T-helper 2 cell treated with Interferon-gamma antibody and Interleukin-4, amounts not matched to agents 5 μg/mL and 100 μg/mL, for 36 hours (primary cell): ENCODE measurements around the gene BRIX1.
A peak's percentile ranks its signal among the peaks of the same experiment; 100 is the strongest.
"Not testable (repeated sequence)": the region's sequence is repeated elsewhere in the genome, so short reads cannot be mapped to it uniquely, and the experiment has no call there.

Source experiments
- DNase-seq: peaks from one replicate; pipeline ENCODE4 v3.0.0; 2021; ENCODE audit warnings: low spot score
- H3K27ac Mint-ChIP-seq: one replicate; pipeline ENCODE4 v1.8.0; 2021; ENCODE audit warnings: mild to moderate bottlenecking, mixed read lengths
- H3K27me3 Mint-ChIP-seq: one replicate; pipeline ENCODE4 v1.8.0; 2021; ENCODE audit warnings: low read depth, mixed read lengths
- H3K36me3 Mint-ChIP-seq: one replicate; pipeline ENCODE4 v1.8.0; 2021; ENCODE audit warnings: low read depth, mixed read lengths
- H3K4me1 Mint-ChIP-seq: one replicate; pipeline ENCODE4 v1.8.0; 2021; ENCODE audit warnings: low read depth, mixed read lengths
- H3K4me3 Mint-ChIP-seq: one replicate; pipeline ENCODE4 v1.8.0; 2022; ENCODE audit warnings: mild to moderate bottlenecking, moderate library complexity, mixed read lengths
- H3K9me3 Mint-ChIP-seq: one replicate; pipeline ENCODE4 v1.8.0; 2021; ENCODE audit warnings: mixed read lengths

The BRIX1 gene

DNA sequence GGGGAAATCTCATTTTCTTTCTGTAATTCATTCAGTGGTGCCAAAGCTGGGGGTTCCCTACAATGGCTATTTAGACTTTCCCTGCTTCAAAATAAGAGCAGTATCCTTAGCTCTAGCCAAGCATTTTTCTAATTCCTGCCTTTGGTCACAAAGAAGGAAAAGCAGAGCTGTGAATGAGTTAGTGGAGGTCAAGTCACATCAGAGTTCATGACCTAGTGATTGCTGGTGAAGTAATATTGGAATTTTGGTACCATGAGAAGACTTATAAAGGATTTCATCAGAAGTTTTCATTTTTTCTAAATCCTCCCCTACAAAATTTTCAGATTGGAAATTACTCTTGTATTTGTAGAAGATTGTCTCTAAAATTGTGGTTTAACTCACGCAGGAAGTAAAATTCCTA is 41.8 kb downstream of the BRIX1 start:
- DNase-seq: no peak
- Mint-ChIP-seq H3K27ac (no peak overlapping the region), H3K27me3 (no peaks in the 10 kb centered on the region), H3K9me3 (no peaks in the 10 kb centered on the region), H3K4me1 (peaks cover 16% of the 10 kb centered on the region), H3K36me3 (peaks cover 21% of the 10 kb centered on the region), H3K4me3 (no peak overlapping the region)

GRCh38 chr5:34957857-34958690 is 42.6 kb downstream of the BRIX1 start:
- Mint-ChIP-seq H3K36me3 (peaks cover 19% of the 10 kb centered on the region), H3K27ac (no peak overlapping the region), H3K4me3 (no peak overlapping the region), H3K27me3 (no peaks in the 10 kb centered on the region), H3K4me1 (peaks cover 16% of the 10 kb centered on the region), H3K9me3 (no peaks in the 10 kb centered on the region)
- no peak for DNase-seq

- Mint-ChIP-seq H3K4me3 (no peak overlapping the region), H3K4me1 (peaks cover 16% of the 10 kb centered on the region), H3K27ac (peak overlapping the region; percentile 6), H3K9me3 (no peaks in the 10 kb centered on the region), H3K36me3 (peaks cover 17% of the 10 kb centered on the region), H3K27me3 (no peaks in the 10 kb centered on the region)
- peak; percentile 6 for DNase-seq
These were observed 43.8 kb downstream of the BRIX1 start for GRCh38 chr5:34959323-34959722.

GRCh38 chr5:34967540-34967939 is 52.0 kb downstream of the BRIX1 start:
- no peak for DNase-seq
- no peak overlapping the region for H3K4me3 Mint-ChIP-seq
- H3K9me3 Mint-ChIP-seq: peaks cover 16% of the 10 kb centered on the region
- H3K4me1 Mint-ChIP-seq: no peaks in the 10 kb centered on the region
- no peak overlapping the region for H3K27ac Mint-ChIP-seq
- no peaks in the 10 kb centered on the region for H3K27me3 Mint-ChIP-seq
- H3K36me3 Mint-ChIP-seq: peaks cover 14% of the 10 kb centered on the region

- peaks cover 14% of the 10 kb centered on the region for H3K36me3 Mint-ChIP-seq
- H3K27me3 Mint-ChIP-seq: no peaks in the 10 kb centered on the region
- H3K27ac Mint-ChIP-seq: no peak overlapping the region
These were observed 52.7 kb downstream of the BRIX1 start for GRCh38 chr5:34968258-34968657.

GRCh38 chr5:34970552-34970951 is 55.0 kb downstream of the BRIX1 start:
- Mint-ChIP-seq H3K36me3 (peaks cover 10% of the 10 kb centered on the region), H3K4me3 (no peak overlapping the region), H3K27ac (no peak overlapping the region), H3K4me1 (no peaks in the 10 kb centered on the region), H3K27me3 (no peaks in the 10 kb centered on the region), H3K9me3 (peaks cover 14% of the 10 kb centered on the region)
- DNase-seq: no peak

More at GRCh38 chr5:34968258-34968657, 52.7 kb downstream of the BRIX1 start:
- peaks cover 16% of the 10 kb centered on the region for H3K9me3 Mint-ChIP-seq
- no peak overlapping the region for H3K4me3 Mint-ChIP-seq
- no peaks in the 10 kb centered on the region for H3K4me1 Mint-ChIP-seq
- no peak for DNase-seq

GRCh38 chr5:34971655-34972054 is 56.1 kb downstream of the BRIX1 start:
- DNase-seq, H3K27me3 Mint-ChIP-seq, H3K4me1 Mint-ChIP-seq, H3K9me3 Mint-ChIP-seq, H3K27ac Mint-ChIP-seq, H3K4me3 Mint-ChIP-seq, H3K36me3 Mint-ChIP-seq: not testable (repeated sequence)
